ENCODE measurements around the gene TRHDE. TPM values are rescaled to one million over a fixed set of nuclear protein-coding genes. Genes with fewer than 3 reads are reported as not detected.
"Not testable (repeated sequence)": the region's sequence is repeated elsewhere in the genome, so short reads cannot be mapped to it uniquely, and the experiment has no call there.

The TRHDE gene
- total RNA-seq, 1 donor = 33.7 TPM

GRCh38 chr12:72511906-72512305, 239.7 kb downstream of the TRHDE start:
- peak; percentile 58 for DNase-seq (ENCODE audit: low read depth)
- no peak overlapping the region for H3K4me3 ChIP-seq (ENCODE audit: low read depth, low read length)
- TF ChIP-seq CTCF (IDR thresholded peaks at IDR 0.05; ENCODE audit: insufficient read depth, low read depth, low read length) = no peak

GRCh38 chr12:72520044-72520678, 248.0 kb downstream of the TRHDE start:
- not testable (repeated sequence) for H3K4me3 ChIP-seq (ENCODE audit: low read depth, low read length); DNase-seq (ENCODE audit: low read depth)

GRCh38 chr12:72521326-72521725, 249.2 kb downstream of the TRHDE start:
- no peak for TF ChIP-seq CTCF (IDR thresholded peaks at IDR 0.05; ENCODE audit: insufficient read depth, low read depth, low read length)
- H3K4me3 ChIP-seq (ENCODE audit: low read depth, low read length) = no peak overlapping the region
- DNase-seq (ENCODE audit: low read depth) = no peak

GRCh38 chr12:72522411-72522810, 250.2 kb downstream of the TRHDE start:
- no peak for TF ChIP-seq CTCF (IDR thresholded peaks at IDR 0.05; ENCODE audit: insufficient read depth, low read depth, low read length)
- peak; percentile 31 for DNase-seq (ENCODE audit: low read depth)
- no peak overlapping the region for H3K4me3 ChIP-seq (ENCODE audit: low read depth, low read length)

- no peak for TF ChIP-seq CTCF (IDR thresholded peaks at IDR 0.05; ENCODE audit: insufficient read depth, low read depth, low read length)
- no peak overlapping the region for H3K4me3 ChIP-seq (ENCODE audit: low read depth, low read length)
- peak; percentile 75 for DNase-seq (ENCODE audit: low read depth)
Observed at GRCh38 chr12:72523754-72524153, 251.6 kb downstream of the TRHDE start.

GRCh38 chr12:72535212-72535990, 263.2 kb downstream of the TRHDE start:
- TF ChIP-seq CTCF (IDR thresholded peaks at IDR 0.05; ENCODE audit: insufficient read depth, low read depth, low read length) = no peak
- no peak overlapping the region for H3K4me3 ChIP-seq (ENCODE audit: low read depth, low read length)
- no peak for DNase-seq (ENCODE audit: low read depth)

- TF ChIP-seq CTCF (IDR thresholded peaks at IDR 0.05; ENCODE audit: insufficient read depth, low read depth, low read length) = no peak
- no peak overlapping the region for H3K4me3 ChIP-seq (ENCODE audit: low read depth, low read length)
- no peak for DNase-seq (ENCODE audit: low read depth)
Observed at GRCh38 chr12:72540811-72541210, 268.6 kb downstream of the TRHDE start.

Measured in fibroblast of villous mesenchyme (primary cell).